CD4-positive, alpha-beta T cell (primary cell): Measurements from ENCODE around the gene MEAF6. TPM values are rescaled to one million over a fixed set of nuclear protein-coding genes. Genes with fewer than 3 reads are reported as not detected.

Source experiments
- ATAC-seq: fragments of 200-7000 bp; cut with Tn5 transposase; one replicate; pipeline ENCODE4 v1.10.0; 2022; ENCODE audit warnings: mild to moderate bottlenecking; ENCODE audit not compliant: poor library complexity
- CTCF ChIA-PET: fragments of 350-600 bp; sonication (Branson Sonifier 250); formaldehyde crosslinking; loops from one replicate; lab custom pipeline; 2021; ENCODE audit warnings: antibody characterized with exemption, inconsistent platforms; lab: Charles Lee
- POLR2A ChIA-PET: fragments of 350-600 bp; sonication (Branson Sonifier 250); formaldehyde crosslinking; loops from one replicate; lab custom pipeline; 2021; ENCODE audit warnings: antibody characterized with exemption, inconsistent platforms; lab: Charles Lee
- DNase-seq, 14 experiments: peaks; one replicate each; pipeline ENCODE4 v3.0.0-alpha.2; 2013 to 2020; ENCODE audit warnings: mixed read lengths in 2 of 14
- H3K27ac ChIP-seq, 2 donors: one replicate each; pipeline versions ENCODE4 v1.5.1 to v1.7.0; 2013; ENCODE audit warnings: low read length in 2 of 2, low read depth in 1 of 2, mild to moderate bottlenecking in 1 of 2
- H3K27me3 ChIP-seq, 2 experiments: 1 replicate in 1 of 2; 2 replicates in 1 of 2; pipeline versions ENCODE4 v1.6.1 to v1.7.0; 2013; ENCODE audit warnings: low read length in 2 of 2, control low read depth in 1 of 2, mild to moderate bottlenecking in 1 of 2, moderate library complexity in 1 of 2; ENCODE audit not compliant: insufficient read depth in 2 of 2, control insufficient read depth in 1 of 2
- H3K36me3 ChIP-seq: one replicate; pipeline ENCODE4 v1.6.1; 2013; ENCODE audit warnings: low read length, control low read depth; ENCODE audit not compliant: insufficient read depth
- H3K4me1 ChIP-seq: one replicate; pipeline ENCODE4 v1.6.1; 2013; ENCODE audit warnings: low read length, control low read depth; ENCODE audit not compliant: insufficient read depth
- H3K4me3 ChIP-seq: one replicate; pipeline ENCODE4 v1.5.1; 2013; ENCODE audit warnings: mild to moderate bottlenecking, low read length, moderate library complexity
- H3K9me3 ChIP-seq, 2 experiments: 1 replicate in 1 of 2; 2 replicates in 1 of 2; pipeline versions ENCODE4 v1.6.1 to v1.7.0; 2013; ENCODE audit warnings: low read length in 2 of 2, mild to moderate bottlenecking in 2 of 2, control low read depth in 1 of 2, moderate library complexity in 1 of 2; ENCODE audit not compliant: control insufficient read depth in 1 of 2, insufficient read depth in 1 of 2
- H3K27ac Mint-ChIP-seq: one replicate; pipeline ENCODE4 v1.8.0; 2020; ENCODE audit warnings: mixed read lengths
- H3K27me3 Mint-ChIP-seq: one replicate; pipeline ENCODE4 v1.8.0; 2021; ENCODE audit warnings: mixed read lengths
- H3K36me3 Mint-ChIP-seq: one replicate; pipeline ENCODE4 v1.8.0; 2021; ENCODE audit warnings: low read depth, mixed read lengths
- H3K4me1 Mint-ChIP-seq: one replicate; pipeline ENCODE4 v1.8.0; 2021; ENCODE audit warnings: low read depth, mixed read lengths
- H3K4me3 Mint-ChIP-seq: one replicate; pipeline ENCODE4 v1.8.0; 2020; ENCODE audit warnings: mild to moderate bottlenecking, mixed read lengths
- H3K9me3 Mint-ChIP-seq: one replicate; pipeline ENCODE4 v1.8.0; 2020; ENCODE audit warnings: mixed read lengths
- intact Hi-C, 2 experiments: fragments of 100-400 bp; cut with DNase I in 1 of 2; cut with micrococcal nuclease in 1 of 2; formaldehyde crosslinking; loops; one replicate each; pipeline versions ENCODE4 v1.15.1 to v1.9.0; 2023 to 2025; cut with DNase I, micrococcal nuclease
- total RNA-seq, 174 experiments: library from RNA in 2 of 174; stranded (reverse) in 2 of 174; gene quantifications; one replicate each; pipeline ENCODE4 v1.2.3 and lab custom pipeline; 2021 to 2026
- TF ChIP-seq, protein P1 (sequence below): fragments of 200-600 bp; IDR thresholded peaks from one replicate; pipeline ENCODE4 v1.8.0; 2022; ENCODE audit warnings: antibody characterized with exemption, mild to moderate bottlenecking

The MEAF6 gene
- total RNA-seq, 2 experiments from 2014 or later = 39.0 to 41.5 TPM

DNA sequence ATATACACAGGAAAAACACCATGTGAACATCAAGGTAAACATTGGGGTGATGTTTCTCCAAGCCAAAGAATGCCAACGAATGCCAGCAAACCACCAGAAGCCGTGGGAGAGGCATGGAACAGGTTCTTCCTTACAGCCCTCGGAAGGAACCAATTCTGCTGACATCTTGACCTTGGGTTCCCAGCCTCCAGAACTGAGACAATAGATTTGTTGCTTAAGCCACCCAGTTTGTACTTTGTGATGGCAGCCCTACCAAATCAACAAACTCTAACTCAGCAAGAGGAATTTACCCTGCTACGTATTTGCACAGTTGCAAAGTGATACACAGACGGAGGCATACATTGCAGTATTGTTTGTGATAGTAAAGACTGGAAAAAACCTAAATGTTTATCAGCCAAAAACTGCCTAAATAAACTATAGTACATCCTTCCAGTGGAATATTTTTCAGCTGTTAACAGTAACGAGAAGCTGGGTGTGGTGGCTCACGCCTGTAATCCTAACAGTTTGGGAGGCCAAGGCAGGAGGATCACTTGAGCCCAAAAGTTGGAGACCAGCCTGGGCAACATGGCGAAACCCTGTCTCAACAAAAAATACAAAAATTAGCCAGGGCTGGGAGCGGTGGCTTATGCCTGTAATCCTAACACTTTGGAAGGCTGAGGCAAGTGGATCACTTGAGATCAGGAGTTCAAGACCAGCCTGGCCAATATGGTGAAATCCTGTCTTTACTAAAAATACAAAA, 52.7 kb downstream of the MEAF6 start:
- Histone ChIP-seq H3K36me3 (peaks cover 5% of the 10 kb centered on the region), H3K9me3 (no peaks in the 10 kb centered on the region), H3K27me3 (no peaks in the 10 kb centered on the region), H3K4me1 (no peaks in the 10 kb centered on the region), H3K4me3 (no peak overlapping the region), H3K27ac (no peak overlapping the region)
- H3K9me3 Mint-ChIP-seq = no peaks in the 10 kb centered on the region
- H3K27me3 Mint-ChIP-seq = no peaks in the 10 kb centered on the region
- ATAC-seq = no peak
- H3K27ac Mint-ChIP-seq = no peak overlapping the region
- H3K4me1 Mint-ChIP-seq = no peaks in the 10 kb centered on the region
- CTCF ChIA-PET = interaction anchor here (1.4 kb wide), 1 partner anchor 53 kb away, joined by 3 read pairs; the partner anchor contains the start of gene MEAF6
- intact Hi-C loops = no loop called here
- DNase-seq = no peak
- no peak overlapping the region for H3K4me3 Mint-ChIP-seq
- POLR2A ChIA-PET = interaction anchor here (1.1 kb wide), 1 partner anchor 13 kb away, joined by 3 read pairs; the partner anchor contains the start of gene ZC3H12A
- TF ChIP-seq, protein P1, sequence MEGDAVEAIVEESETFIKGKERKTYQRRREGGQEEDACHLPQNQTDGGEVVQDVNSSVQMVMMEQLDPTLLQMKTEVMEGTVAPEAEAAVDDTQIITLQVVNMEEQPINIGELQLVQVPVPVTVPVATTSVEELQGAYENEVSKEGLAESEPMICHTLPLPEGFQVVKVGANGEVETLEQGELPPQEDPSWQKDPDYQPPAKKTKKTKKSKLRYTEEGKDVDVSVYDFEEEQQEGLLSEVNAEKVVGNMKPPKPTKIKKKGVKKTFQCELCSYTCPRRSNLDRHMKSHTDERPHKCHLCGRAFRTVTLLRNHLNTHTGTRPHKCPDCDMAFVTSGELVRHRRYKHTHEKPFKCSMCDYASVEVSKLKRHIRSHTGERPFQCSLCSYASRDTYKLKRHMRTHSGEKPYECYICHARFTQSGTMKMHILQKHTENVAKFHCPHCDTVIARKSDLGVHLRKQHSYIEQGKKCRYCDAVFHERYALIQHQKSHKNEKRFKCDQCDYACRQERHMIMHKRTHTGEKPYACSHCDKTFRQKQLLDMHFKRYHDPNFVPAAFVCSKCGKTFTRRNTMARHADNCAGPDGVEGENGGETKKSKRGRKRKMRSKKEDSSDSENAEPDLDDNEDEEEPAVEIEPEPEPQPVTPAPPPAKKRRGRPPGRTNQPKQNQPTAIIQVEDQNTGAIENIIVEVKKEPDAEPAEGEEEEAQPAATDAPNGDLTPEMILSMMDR = no peak
- no peaks in the 10 kb centered on the region for H3K36me3 Mint-ChIP-seq

DNA sequence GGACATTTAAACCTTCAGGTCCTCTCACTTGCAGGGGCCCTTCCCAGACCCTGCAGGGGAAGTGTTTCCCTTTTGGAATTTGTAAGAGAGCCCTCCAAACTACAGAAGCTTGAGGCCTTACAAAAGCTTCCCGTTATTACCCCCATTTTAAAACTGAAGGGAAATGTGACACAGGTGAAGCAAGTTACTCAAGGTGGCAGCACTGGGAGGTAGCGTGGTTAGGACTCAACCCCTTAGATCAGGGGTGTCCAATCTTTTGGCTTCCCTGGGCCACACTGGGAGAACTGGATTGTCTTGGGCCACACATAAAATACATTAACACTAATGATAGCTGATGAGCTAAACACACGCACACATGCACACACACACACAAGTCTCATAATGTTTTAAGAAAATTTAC, 56.0 kb downstream of the MEAF6 start:
- TF ChIP-seq, protein P1 = no peak
- H3K4me3 Mint-ChIP-seq = no peak overlapping the region
- intact Hi-C loops = loop anchor here in 1 of 2 experiments (5.0 kb wide), 1 partner anchor 99 kb away; the partner anchor contains the start of gene DNALI1
- Histone ChIP-seq H3K9me3 (no peaks in the 10 kb centered on the region), H3K36me3 (peaks cover 9% of the 10 kb centered on the region), H3K27ac (no peak overlapping the region), H3K4me3 (no peak overlapping the region), H3K4me1 (peaks cover 9% of the 10 kb centered on the region), H3K27me3 (no peaks in the 10 kb centered on the region)
- peaks cover 4% of the 10 kb centered on the region for H3K36me3 Mint-ChIP-seq
- H3K9me3 Mint-ChIP-seq = no peaks in the 10 kb centered on the region
- POLR2A ChIA-PET = interaction anchor here (0.6 to 1.8 kb wide), 4 partner anchors 17 to 137 kb away, joined by 3 to 14 read pairs (median 5); partner anchors contain the start of gene GNL2
- peak in 2 of 14 experiments; percentile 19 to 36 for DNase-seq
- ATAC-seq = no peak
- peaks cover 6% of the 10 kb centered on the region for H3K4me1 Mint-ChIP-seq
- H3K27me3 Mint-ChIP-seq = no peaks in the 10 kb centered on the region
- H3K27ac Mint-ChIP-seq = no peak overlapping the region
- CTCF ChIA-PET = interaction anchor here (1.0 to 9.8 kb wide), 5 partner anchors 9 to 38 kb away, joined by 3 to 120 read pairs (median 5); no protein-coding TSS in a partner anchor

DNA sequence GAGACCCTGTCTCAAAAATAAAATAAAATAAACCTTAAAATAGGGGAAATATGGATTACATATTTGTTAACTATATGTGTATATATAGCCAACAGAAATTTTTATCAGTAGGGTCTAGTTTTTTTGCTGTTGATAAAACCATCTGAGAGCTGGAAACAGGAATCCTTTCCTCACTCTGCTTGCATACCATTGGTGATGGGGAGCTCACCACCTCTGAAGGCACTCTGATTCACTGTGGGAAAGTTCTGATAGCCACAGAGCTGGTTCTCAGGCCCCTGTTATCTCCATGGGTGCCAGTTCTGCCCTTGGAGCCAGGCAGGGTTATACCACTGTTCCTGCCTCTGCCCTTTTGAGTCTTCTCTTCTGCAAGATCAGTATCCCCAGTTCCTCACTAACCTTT, 58.0 kb downstream of the MEAF6 start:
- Histone ChIP-seq H3K4me3 (no peak overlapping the region), H3K27me3 (no peaks in the 10 kb centered on the region), H3K27ac (no peak overlapping the region), H3K36me3 (peaks cover 6% of the 10 kb centered on the region), H3K4me1 (peaks cover 9% of the 10 kb centered on the region), H3K9me3 (no peaks in the 10 kb centered on the region)
- Mint-ChIP-seq H3K9me3 (no peaks in the 10 kb centered on the region), H3K4me3 (no peak overlapping the region), H3K4me1 (peaks cover 6% of the 10 kb centered on the region), H3K27me3 (no peaks in the 10 kb centered on the region), H3K27ac (no peak overlapping the region), H3K36me3 (peaks cover 4% of the 10 kb centered on the region)
- POLR2A ChIA-PET = interaction anchor here (0.6 to 1.3 kb wide), 2 partner anchors 22 to 94 kb away, joined by 3 to 4 read pairs; no protein-coding TSS in a partner anchor
- ATAC-seq (no peak), DNase-seq (no peak)
- intact Hi-C loops = loop anchor here in 1 of 2 experiments (2.0 to 5.0 kb wide), 2 partner anchors 16 to 101 kb away; partner anchors contain the start of gene DNALI1
- CTCF ChIA-PET = interaction anchor here (0.6 to 9.8 kb wide), 3 partner anchors 30 to 1834 kb away, joined by 3 to 120 read pairs (median 3); no protein-coding TSS in a partner anchor
- TF ChIP-seq, protein P1 = no peak
